NB4 (cell line): ENCODE results near the gene IQGAP2.

Experiments
- POLR2A ChIP-seq: IDR thresholded peaks from 2 replicates; pipeline ENCODE4 v1.6.1; 2011; ENCODE audit warnings: mild to moderate bottlenecking; ENCODE audit not compliant: insufficient read length; ENCODE audit errors: extremely low read depth
- TF ChIP-seq, protein P1 (sequence below): IDR thresholded peaks from 2 replicates; pipeline ENCODE4 v1.6.1; 2011; ENCODE audit warnings: low read depth, low read length
- TF ChIP-seq, protein P2 (sequence below): IDR thresholded peaks from one replicate; pipeline ENCODE4 v1.5.1; 2012; ENCODE audit warnings: low read depth, low read length

DNA sequence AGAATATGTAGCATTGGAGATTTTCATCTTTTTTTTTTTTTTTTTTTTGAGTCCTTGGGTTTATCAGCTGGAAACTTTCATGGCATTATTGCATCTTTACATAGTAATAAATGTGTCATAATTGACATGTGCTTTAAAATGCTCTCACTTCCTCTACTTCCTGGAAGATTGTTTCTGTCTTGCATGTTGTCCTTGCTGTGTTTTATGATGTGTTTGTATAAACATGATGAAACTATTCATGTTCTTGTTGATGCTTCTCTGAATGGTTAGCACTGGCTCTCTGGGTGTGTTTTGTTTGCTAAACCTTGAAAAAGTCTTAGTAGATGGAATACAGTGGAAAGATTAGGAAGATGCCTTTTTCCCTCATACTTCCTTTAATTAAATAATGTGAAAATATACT lies 87.9 kb downstream of the IQGAP2 start:
- TF ChIP-seq, protein P1, sequence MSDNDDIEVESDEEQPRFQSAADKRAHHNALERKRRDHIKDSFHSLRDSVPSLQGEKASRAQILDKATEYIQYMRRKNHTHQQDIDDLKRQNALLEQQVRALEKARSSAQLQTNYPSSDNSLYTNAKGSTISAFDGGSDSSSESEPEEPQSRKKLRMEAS: no peak; the same call in 1 of the 2 replicates
- TF ChIP-seq, protein P2, sequence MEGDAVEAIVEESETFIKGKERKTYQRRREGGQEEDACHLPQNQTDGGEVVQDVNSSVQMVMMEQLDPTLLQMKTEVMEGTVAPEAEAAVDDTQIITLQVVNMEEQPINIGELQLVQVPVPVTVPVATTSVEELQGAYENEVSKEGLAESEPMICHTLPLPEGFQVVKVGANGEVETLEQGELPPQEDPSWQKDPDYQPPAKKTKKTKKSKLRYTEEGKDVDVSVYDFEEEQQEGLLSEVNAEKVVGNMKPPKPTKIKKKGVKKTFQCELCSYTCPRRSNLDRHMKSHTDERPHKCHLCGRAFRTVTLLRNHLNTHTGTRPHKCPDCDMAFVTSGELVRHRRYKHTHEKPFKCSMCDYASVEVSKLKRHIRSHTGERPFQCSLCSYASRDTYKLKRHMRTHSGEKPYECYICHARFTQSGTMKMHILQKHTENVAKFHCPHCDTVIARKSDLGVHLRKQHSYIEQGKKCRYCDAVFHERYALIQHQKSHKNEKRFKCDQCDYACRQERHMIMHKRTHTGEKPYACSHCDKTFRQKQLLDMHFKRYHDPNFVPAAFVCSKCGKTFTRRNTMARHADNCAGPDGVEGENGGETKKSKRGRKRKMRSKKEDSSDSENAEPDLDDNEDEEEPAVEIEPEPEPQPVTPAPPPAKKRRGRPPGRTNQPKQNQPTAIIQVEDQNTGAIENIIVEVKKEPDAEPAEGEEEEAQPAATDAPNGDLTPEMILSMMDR: no peak
- TF ChIP-seq POLR2A: no peak
